ENCODE measurements around the gene MRPL4. TPM values are rescaled to one million over a fixed set of nuclear protein-coding genes. Genes with fewer than 3 reads are reported as not detected.

Gene MRPL4
- total RNA-seq, 1 experiment from 2014 or later: 99.3 TPM

GRCh38 chr19:10291554-10292205 is 39.7 kb downstream of the MRPL4 start:
- no peak for DNase-seq

More at GRCh38 chr19:10291554-10292205, 39.7 kb downstream of the MRPL4 start:
- no peak overlapping the region for H2BK12ac ChIP-seq (ENCODE audit: insufficient read length, low read depth, low read length)
- no peak overlapping the region for H2BK120ac ChIP-seq (ENCODE audit: low read depth, low read length, poor library complexity, severe bottlenecking)
- H3K4ac ChIP-seq (ENCODE audit: low read depth, low read length): no peak overlapping the region
- H3K18ac ChIP-seq (ENCODE audit: insufficient read length, low read depth, low read length): no peak overlapping the region
- no peak overlapping the region for H2BK20ac ChIP-seq (ENCODE audit: low read depth, low read length, poor library complexity, severe bottlenecking)
- no peaks in the 10 kb centered on the region; a peak in 3 of 7 replicates for H3K36me3 Mint-ChIP-seq (ENCODE audit: insufficient read depth in 1 of 3, low read depth in 3 of 3)
- no peak overlapping the region for H3K9ac ChIP-seq (ENCODE audit: extremely low read depth, insufficient read length, low read length)
- H3K4me1 Mint-ChIP-seq: peaks cover 17 to 48% of the 10 kb centered on the region in 2 experiments
- H3K79me2 ChIP-seq (ENCODE audit: insufficient read depth, low read length): no peaks in the 10 kb centered on the region
- H2AFZ ChIP-seq (ENCODE audit: low read length): no peak overlapping the region
- peaks cover 68% of the 10 kb centered on the region for H3K27me3 ChIP-seq (ENCODE audit: insufficient read depth, low read length)
- no peaks in the 10 kb centered on the region for H4K20me1 ChIP-seq (ENCODE audit: control insufficient read depth, insufficient read depth, insufficient read length)
- H2AK5ac ChIP-seq (ENCODE audit: insufficient read length, low read length): no peak overlapping the region
- no peak overlapping the region for H3T11ph ChIP-seq (ENCODE audit: low read length)
- no peak overlapping the region for H4K8ac ChIP-seq (replicated peaks; ENCODE audit: insufficient read length, low read depth, low read length)
- no peak for TF ChIP-seq CTCF (conservative IDR thresholded peaks at IDR 0.05)
- H3K4me2 ChIP-seq (ENCODE audit: insufficient read depth, insufficient read length, low read length): peak overlapping the region; percentile 92
- no peak overlapping the region for H3K23ac ChIP-seq (ENCODE audit: insufficient read length, low read depth, low read length)
- H3K56ac ChIP-seq (ENCODE audit: insufficient read length, low read depth, low read length): no peak overlapping the region
- peaks cover 99% of the 10 kb centered on the region for H3K27me3 Mint-ChIP-seq (ENCODE audit: low read depth)
- no peak overlapping the region; a peak in 1 of 7 replicates for H3K27ac Mint-ChIP-seq
- no peaks in the 10 kb centered on the region for H3K79me1 ChIP-seq (ENCODE audit: insufficient read depth, low read depth, low read length, poor library complexity, severe bottlenecking)
- H3K9me3 ChIP-seq (ENCODE audit: control insufficient read depth, low read depth, low read length): no peaks in the 10 kb centered on the region
- no peak overlapping the region for H3K27ac ChIP-seq (ENCODE audit: insufficient read length, low read depth, low read length)
- H3K4me1 ChIP-seq (ENCODE audit: insufficient read depth, low read length): no peaks in the 10 kb centered on the region; the same call in 1 of the 2 replicates
- no peak overlapping the region for H2BK5ac ChIP-seq (ENCODE audit: insufficient read length, low read length)
- H2BK15ac ChIP-seq (ENCODE audit: low read depth, low read length): no peak overlapping the region
- H3K14ac ChIP-seq (ENCODE audit: insufficient read depth, low read length): no peak overlapping the region
- WGBS (ENCODE audit: extremely low coverage, insufficient read length, low lambda C conversion rate): no CpG with 5 or more reads among the region's 49 CpGs
- no peak overlapping the region for H4K91ac ChIP-seq (ENCODE audit: insufficient read length, low read depth, low read length)
- H3K9me3 Mint-ChIP-seq: peaks cover 0 to 5% of the 10 kb centered on the region in 2 experiments; a peak in 3 of 5 replicates
- H3K4me3 Mint-ChIP-seq: peak overlapping the region; percentile 59 to 92
- no peak overlapping the region for H4K5ac ChIP-seq (ENCODE audit: insufficient read length, low read depth, low read length)
- peaks cover 47% of the 10 kb centered on the region for H3K23me2 ChIP-seq (ENCODE audit: insufficient read length, low read depth, low read length, poor library complexity, severe bottlenecking)

Data from H9 (cell line).